ENCODE measurements around the gene PLD1.

PLD1 gene

DNA sequence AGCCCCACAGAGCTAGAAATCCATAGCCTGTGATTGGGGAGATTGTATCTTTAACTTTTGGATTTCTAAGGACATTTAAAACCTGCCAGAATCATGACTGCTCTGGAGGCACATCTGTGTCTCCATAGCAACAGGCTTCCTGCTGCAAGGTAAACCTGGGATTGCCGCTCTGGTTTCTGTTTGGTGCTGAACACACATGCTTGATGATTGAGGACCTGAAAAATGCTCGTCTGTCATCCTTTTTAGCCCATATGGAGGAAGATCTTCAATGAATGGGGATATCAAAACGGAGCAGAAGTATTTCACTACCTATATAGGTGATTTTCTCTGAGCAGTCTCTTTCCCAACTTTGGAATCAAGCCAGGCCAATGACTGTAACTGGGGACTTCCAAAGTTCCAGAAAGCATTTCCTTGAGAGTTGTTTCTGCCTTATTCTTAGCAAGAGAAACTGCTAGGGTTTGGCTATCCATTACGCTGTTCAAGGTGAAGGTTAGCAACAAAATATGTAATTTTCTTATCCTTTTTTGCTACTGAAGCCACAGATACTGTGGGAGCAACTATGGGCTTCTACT, 253.6 kb downstream of the PLD1 start:
- DNase-seq, result no peak

DNA sequence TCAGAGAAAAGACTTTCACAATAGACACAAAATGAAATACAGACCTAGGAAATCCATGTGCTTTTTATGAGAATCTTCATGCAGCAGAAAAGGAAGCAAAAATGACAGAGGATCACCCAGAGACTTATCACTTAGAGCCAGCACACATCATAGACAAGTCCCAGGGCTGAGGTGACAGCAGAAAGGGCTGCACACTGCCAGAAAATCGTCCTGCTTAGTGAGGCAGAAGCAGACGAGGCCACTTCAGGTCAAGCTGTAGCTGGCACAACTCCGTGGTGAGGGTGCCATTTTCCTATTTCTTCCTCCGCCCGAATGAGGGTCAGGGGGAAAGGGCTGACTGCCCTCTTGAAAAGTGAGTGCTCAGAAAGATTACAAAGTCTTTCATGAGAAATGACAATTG, 254.1 kb downstream of the PLD1 start:
- no peak for DNase-seq

DNA sequence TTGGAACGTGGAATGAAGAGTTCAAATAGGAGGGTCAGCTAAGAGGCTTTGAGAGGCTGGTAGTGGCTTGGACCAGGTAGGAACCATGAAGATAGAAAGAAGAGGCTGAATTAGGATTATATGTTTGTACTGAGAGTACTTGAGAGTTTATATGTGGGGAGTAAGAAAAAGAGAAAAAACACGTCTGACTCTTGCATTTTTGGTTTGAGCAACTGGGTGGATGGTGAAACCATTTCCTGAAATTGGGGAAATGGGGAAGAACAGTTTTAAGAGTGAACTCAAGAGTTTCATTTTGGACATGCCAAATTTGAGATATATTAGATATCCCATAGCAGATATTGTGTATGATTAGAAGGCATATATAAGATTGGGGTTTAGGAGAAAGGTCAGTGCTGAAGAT, 257.2 kb downstream of the PLD1 start:
- no peak for DNase-seq

DNA sequence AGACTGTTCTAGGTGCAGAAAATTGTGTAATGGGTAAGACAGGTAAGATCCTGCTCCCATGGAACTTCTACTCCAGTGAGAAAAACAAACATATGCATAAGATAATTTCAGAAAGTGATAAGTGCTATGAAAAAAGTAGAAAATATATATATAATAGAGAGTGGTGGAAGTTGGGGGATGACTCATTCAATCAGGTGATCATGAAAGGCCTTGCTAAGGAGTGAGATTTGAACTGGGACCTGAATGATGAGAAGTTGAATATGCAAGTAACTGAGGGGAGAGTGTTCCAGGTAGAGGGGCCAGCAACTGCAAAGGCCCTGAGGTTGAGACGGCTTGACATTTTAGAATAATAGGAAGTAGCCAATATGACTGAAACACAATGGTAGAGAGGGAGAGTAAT, 257.8 kb downstream of the PLD1 start:
- no peak for DNase-seq

DNA sequence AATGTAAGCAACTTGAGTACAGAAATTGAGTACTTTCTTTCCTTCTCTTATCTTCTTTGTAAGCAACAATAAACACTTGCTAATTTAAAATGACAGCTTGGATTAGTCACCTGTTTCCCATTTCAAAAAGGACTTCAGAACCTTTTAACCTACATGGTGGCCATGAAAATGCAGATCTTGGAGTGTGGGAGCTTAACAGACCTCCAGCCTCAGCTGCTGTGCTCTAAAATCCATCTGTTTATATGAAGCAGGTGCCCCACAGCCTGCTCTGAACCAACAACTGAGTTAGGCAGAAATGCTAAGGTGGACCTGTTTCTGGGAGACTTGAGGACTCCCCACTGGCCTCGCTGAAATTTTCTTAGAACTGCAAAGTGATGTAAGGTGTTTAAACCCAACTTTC, 259.0 kb downstream of the PLD1 start:
- no peak for DNase-seq
